ENCODE data around the gene SAMD5. TPM values are rescaled to one million over a fixed set of nuclear protein-coding genes. Genes with fewer than 3 reads are reported as not detected.

Gene SAMD5
- total and polyA plus RNA-seq, 8 donors, result 10.5 to 30.3 (median 26.0) TPM

GRCh38 chr6:147604373-147604772, 95.9 kb downstream of the SAMD5 start:
- no peak overlapping the region for H3K27ac ChIP-seq
- intact Hi-C loops (cut with DNase I), result no loop called here
- ATAC-seq, result no peak

GRCh38 chr6:147611992-147612391, 103.5 kb downstream of the SAMD5 start:
- H3K27me3 ChIP-seq, result no peaks in the 10 kb centered on the region
- H3K4me1 ChIP-seq, result no peaks in the 10 kb centered on the region
- H3K27ac ChIP-seq, result no peak overlapping the region
- no peaks in the 10 kb centered on the region for H3K9me3 ChIP-seq
- H3K36me3 ChIP-seq, result no peaks in the 10 kb centered on the region
- ATAC-seq (no peak), DNase-seq (no peak)
- no peak overlapping the region for H3K4me3 ChIP-seq
- TF ChIP-seq CTCF (IDR thresholded peaks at IDR 0.05), result no peak
- intact Hi-C loops (cut with DNase I), result no loop called here

More at GRCh38 chr6:147604373-147604772, 95.9 kb downstream of the SAMD5 start:
- Histone ChIP-seq H3K4me3 (no peak overlapping the region), H3K36me3 (no peaks in the 10 kb centered on the region), H3K27me3 (no peaks in the 10 kb centered on the region), H3K4me1 (no peaks in the 10 kb centered on the region), H3K9me3 (no peaks in the 10 kb centered on the region)
- no peak for DNase-seq
- TF ChIP-seq CTCF (IDR thresholded peaks at IDR 0.05), result no peak

GRCh38 chr6:147614501-147614900, 106.0 kb downstream of the SAMD5 start:
- Histone ChIP-seq H3K4me1 (no peaks in the 10 kb centered on the region), H3K4me3 (no peak overlapping the region), H3K27me3 (no peaks in the 10 kb centered on the region), H3K36me3 (no peaks in the 10 kb centered on the region), H3K9me3 (no peaks in the 10 kb centered on the region), H3K27ac (no peak overlapping the region)
- no peak for TF ChIP-seq CTCF (IDR thresholded peaks at IDR 0.05)
- intact Hi-C loops (cut with DNase I), result no loop called here
- ATAC-seq, result no peak
- no peak for DNase-seq

- intact Hi-C loops (cut with DNase I), result no loop called here
- H3K9me3 ChIP-seq, result no peaks in the 10 kb centered on the region
These were observed 107.4 kb downstream of the SAMD5 start for GRCh38 chr6:147615659-147616456.

More at GRCh38 chr6:147615659-147616456, 107.4 kb downstream of the SAMD5 start:
- Histone ChIP-seq H3K36me3 (no peaks in the 10 kb centered on the region), H3K27me3 (no peaks in the 10 kb centered on the region), H3K4me1 (no peaks in the 10 kb centered on the region), H3K4me3 (no peak overlapping the region), H3K27ac (no peak overlapping the region)
- DNase-seq (no peak), ATAC-seq (no peak)
- TF ChIP-seq CTCF (IDR thresholded peaks at IDR 0.05), result no peak

Measured in left lung (tissue), 10 donors.